Suppressor macrophage treated with lipopolysaccharide for 1 hour (primary cell): ENCODE results near the gene TSPEAR.

Source experiments
- DNase-seq, 3 donors: peaks; one replicate each; pipeline ENCODE4 v3.0.0-alpha.2; 2020 to 2022

The TSPEAR gene

GRCh38 chr21:44456214-44456914, 255.0 kb downstream of the TSPEAR start:
- no peak for DNase-seq

- peak; percentile 61 to 74 (median 66) for DNase-seq
Measured at GRCh38 chr21:44455524-44456213, 255.7 kb downstream of the TSPEAR start.

- DNase-seq: peak; percentile 91 to 100 (median 97)
Measured at GRCh38 chr21:44454747-44455523, 256.4 kb downstream of the TSPEAR start, which contains the start of gene LRRC3. Gene LRRC3, plus strand, starts transcription at chr21:44455510. Its CDS starts 1,135 bp downstream, at chr21:44456645.

GRCh38 chr21:44454058-44454457, 257.3 kb downstream of the TSPEAR start:
- no peak for DNase-seq

DNA sequence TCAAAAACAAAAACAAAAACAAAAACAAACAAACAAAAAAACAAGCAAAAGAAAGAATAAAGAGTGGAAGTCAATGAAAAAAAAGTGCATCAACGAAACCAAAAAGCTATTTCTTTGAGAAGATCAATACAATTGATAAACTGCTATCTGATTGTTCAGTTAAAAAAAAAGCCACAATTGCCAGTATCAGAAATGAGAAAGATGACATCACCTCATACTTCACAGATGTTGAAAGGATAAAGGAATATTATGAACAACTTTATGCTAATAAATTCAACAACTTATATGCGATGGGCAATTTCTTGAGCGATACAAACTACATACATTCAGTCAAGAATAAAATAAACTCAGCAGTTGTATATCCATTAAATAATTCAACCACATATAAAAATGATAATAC, 258.3 kb downstream of the TSPEAR start:
- no peak for DNase-seq

DNA sequence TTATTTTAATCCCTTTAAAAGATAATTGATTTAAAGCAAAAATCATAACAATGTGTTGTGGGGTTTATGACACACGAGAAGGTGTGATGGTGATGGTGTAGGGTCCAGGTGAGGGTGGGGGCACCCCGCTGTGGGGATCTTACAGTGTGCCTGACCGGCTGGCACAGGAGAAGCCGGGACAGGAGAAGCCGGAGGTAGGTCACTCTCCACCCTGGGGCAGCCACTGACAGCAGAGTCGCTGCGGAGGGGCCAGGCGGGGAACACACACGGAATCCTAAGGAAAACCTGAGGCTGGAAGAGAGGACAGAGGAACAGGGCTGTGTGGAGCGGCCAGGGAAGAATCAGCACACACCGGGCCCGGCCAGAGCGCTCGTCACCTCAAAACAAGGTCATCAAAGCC, 260.4 kb downstream of the TSPEAR start:
- no peak for DNase-seq

GRCh38 chr21:44450402-44450801, 261.0 kb downstream of the TSPEAR start:
- DNase-seq: no peak

DNA sequence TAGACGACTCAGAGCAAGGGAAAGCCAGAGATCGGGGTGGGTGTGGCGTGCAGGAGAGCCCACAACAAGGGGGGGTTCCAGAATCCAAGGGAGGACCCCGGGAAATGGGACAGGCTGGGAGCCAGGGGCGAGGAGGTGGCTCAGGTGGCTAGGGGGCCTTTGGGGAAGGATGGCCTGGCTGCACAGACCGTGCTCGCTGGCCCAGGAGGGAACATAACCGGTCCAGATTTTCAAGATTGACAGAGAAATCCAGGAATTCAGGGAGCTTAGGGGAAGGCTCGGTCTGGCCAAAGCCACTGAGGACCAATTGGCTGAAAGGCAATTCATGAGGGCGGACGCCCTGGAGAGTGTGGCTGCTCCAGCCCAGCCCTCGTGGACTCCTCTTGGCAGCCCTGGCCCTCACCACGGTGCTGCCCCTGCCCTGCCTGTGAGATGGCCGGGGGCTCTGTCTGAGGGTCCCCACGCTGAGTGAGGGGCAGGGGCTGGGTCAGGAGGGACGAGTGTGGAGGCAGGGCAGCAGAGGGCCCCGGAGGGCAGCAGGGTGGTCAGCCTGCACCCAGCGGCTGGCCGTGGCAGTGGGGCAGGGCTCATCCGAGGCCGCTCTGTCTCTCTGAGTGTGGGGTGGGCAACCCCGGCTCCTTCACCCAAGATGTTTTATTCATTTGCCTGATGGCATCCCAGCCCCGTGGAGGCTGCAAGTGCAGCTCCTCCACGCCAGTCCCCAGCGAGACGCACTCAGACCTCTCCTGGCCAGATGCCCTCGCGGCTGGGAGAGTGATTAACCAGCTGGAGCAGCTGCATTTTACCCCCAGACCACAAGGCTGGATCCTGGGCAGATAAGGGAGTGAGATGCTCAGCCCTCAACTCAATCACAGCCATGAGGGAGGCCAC, 261.7 kb downstream of the TSPEAR start:
- no peak for DNase-seq

DNA sequence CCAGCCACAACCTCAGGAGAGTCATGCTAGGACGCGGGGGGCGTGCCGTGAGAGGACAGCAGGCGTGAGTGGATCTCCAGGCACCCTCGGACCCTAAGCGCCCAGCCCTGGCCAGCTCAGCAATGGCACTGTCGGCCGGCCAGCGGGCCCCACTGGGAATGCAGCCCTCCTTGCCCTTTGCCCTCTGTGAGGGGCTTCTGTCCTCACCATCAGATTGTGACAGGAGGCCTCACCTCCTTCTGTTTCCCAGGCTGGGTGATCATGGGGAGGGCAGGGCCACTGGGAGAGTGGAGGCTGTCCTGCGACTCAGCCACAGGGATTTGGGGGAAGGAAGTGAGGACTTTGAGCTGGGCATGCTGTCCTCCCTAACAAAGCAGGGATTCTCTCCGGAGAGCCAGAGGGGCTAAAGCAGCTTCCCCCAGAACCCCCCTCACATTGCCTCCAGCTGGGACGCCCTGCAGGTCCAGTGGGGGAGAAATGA, 262.7 kb downstream of the TSPEAR start:
- no peak for DNase-seq
